K562 (cell line): Measurements from ENCODE around the gene SIGLEC7. TPM values are rescaled to one million over a fixed set of nuclear protein-coding genes. Genes with fewer than 3 reads are reported as not detected.

Experiments used
- ATAC-seq: fragments of 200-7000 bp; cut with Tn5 transposase; 3 replicates; pipeline ENCODE4 v1.9.1; 2020; ENCODE audit warnings: moderate library complexity
- BruUV-seq: library from RNA; stranded (reverse); fragments of 400-500 nt; replicated peaks from 2 replicates; lab custom pipeline; 2021; lab: Mats Ljungman, UMichigan
- CTCF ChIA-PET: fragments of 300-600 bp; formaldehyde crosslinking; extraction: SDS; loops from one replicate; lab custom pipeline; 2021; ENCODE audit warnings: low intra/inter-chr PET ratio; lab: Yijun Ruan, JAX
- POLR2A ChIA-PET: fragments of 300-600, 350-650 bp; sonication (Branson Sonifier 250); formaldehyde crosslinking; extraction: SDS; loops from one replicate; lab custom pipeline; 2021; ENCODE audit warnings: antibody characterized with exemption, inconsistent platforms; lab: Yijun Ruan, JAX
- DNase-seq, 4 experiments: peaks; one replicate each; pipeline versions ENCODE4 v3.0.0 to v3.0.0-alpha.2; 2011 to 2018; ENCODE audit warnings: low spot score in 3 of 4, mixed read lengths in 3 of 4; ENCODE audit errors: extremely low read depth in 1 of 4
- FAIRE-seq: peaks from 2 replicates; lab custom pipeline; 2011; peaks lifted over from hg19 to GRCh38; lab: Jason Lieb, UNC
- H2AFZ ChIP-seq: 2 replicates; pipeline ENCODE4 v1.6.0; 2011; ENCODE audit warnings: low read depth, low read length, control low read depth, inconsistent platforms
- H3K27ac ChIP-seq: fragments of 200-600 bp; 3 replicates; pipeline ENCODE4 v1.8.0; 2011; ENCODE audit warnings: low read depth, mild to moderate bottlenecking, control low read depth, inconsistent platforms, low read length, moderate library complexity, mixed read lengths; ENCODE audit errors: extremely low read depth
- H3K27me3 ChIP-seq, 2 experiments: fragments of 300-600 bp in 1 of 2; 2 replicates in 1 of 2; 3 replicates in 1 of 2; pipeline versions ENCODE4 v1.6.0 to v1.8.0; 2011; ENCODE audit warnings: inconsistent platforms in 2 of 2, low read length in 2 of 2, mild to moderate bottlenecking in 1 of 2, mixed read lengths in 1 of 2, moderate library complexity in 1 of 2; ENCODE audit not compliant: control insufficient read depth in 2 of 2, insufficient read depth in 2 of 2
- H3K36me3 ChIP-seq: fragments of 300-600 bp; 3 replicates; pipeline ENCODE4 v1.8.0; 2011; ENCODE audit warnings: mild to moderate bottlenecking, low read length, inconsistent platforms; ENCODE audit not compliant: control insufficient read depth, insufficient read depth
- H3K4me1 ChIP-seq, 2 experiments: fragments of 200-600 bp in 1 of 2; replicated peaks in 1 of 2; 2 replicates in 1 of 2; 3 replicates in 1 of 2; pipeline versions ENCODE4 v1.5.1 to v1.8.0; 2011; ENCODE audit warnings: inconsistent platforms in 2 of 2, low read length in 2 of 2, mild to moderate bottlenecking in 1 of 2, mixed read lengths in 1 of 2, moderate library complexity in 1 of 2; ENCODE audit not compliant: control insufficient read depth in 2 of 2, insufficient read depth in 2 of 2
- H3K4me2 ChIP-seq: 2 replicates; pipeline ENCODE4 v1.6.1; 2011; ENCODE audit warnings: low read length, control low read depth, inconsistent platforms, mixed read lengths; ENCODE audit not compliant: insufficient read depth
- H3K4me3 ChIP-seq: fragments of 200-600 bp; sonication (generic), shearing (Covaris generic); 2 replicates; pipeline ENCODE4 v1.5.1; 2016; ENCODE audit warnings: control low read depth, inconsistent platforms
- H3K79me2 ChIP-seq: fragments of 200-600 bp; 3 replicates; pipeline ENCODE4 v1.8.0; 2011; ENCODE audit warnings: low read length, inconsistent platforms; ENCODE audit not compliant: control insufficient read depth, insufficient read depth
- H3K9ac ChIP-seq, 2 experiments: 2 replicates each; pipeline versions ENCODE4 v1.6.0 to v1.6.1; 2011; ENCODE audit warnings: low read depth in 2 of 2, low read length in 2 of 2, control low read depth in 1 of 2, inconsistent platforms in 1 of 2, mild to moderate bottlenecking in 1 of 2, mixed read lengths in 1 of 2; ENCODE audit not compliant: insufficient read depth in 1 of 2
- H3K9me1 ChIP-seq: one replicate; pipeline ENCODE4 v1.6.0; 2011; ENCODE audit warnings: inconsistent platforms, mild to moderate bottlenecking, low read length, moderate library complexity; ENCODE audit not compliant: control insufficient read depth, insufficient read depth
- H3K9me3 ChIP-seq: replicated peaks from 2 replicates; pipeline ENCODE4 v1.5.1; 2011; ENCODE audit warnings: low read depth, low read length, inconsistent platforms; ENCODE audit not compliant: control insufficient read depth, insufficient read depth
- H4K20me1 ChIP-seq: replicated peaks from 2 replicates; pipeline ENCODE4 v1.6.1; 2011; ENCODE audit warnings: low read length, inconsistent platforms, mixed read lengths; ENCODE audit not compliant: control insufficient read depth, insufficient read depth
- DIDO1 ChIP-seq: fragments of 450-650 bp; IDR thresholded peaks from 2 replicates; pipeline ENCODE4 v1.6.1; 2016; ENCODE audit warnings: low read depth, missing biosample characterization, missing genetic modification characterization
- MTA2 ChIP-seq: fragments of 450-650 bp; IDR thresholded peaks from 2 replicates; pipeline ENCODE4 v1.6.1; 2016; ENCODE audit warnings: low read depth
- RNF2 ChIP-seq: sonication (generic); IDR thresholded peaks from 2 replicates; pipeline ENCODE4 v1.6.1; 2016
- WGBS: fragments of 100-300 bp; shearing (Covaris generic); methylation state at CpG from one replicate; pipeline ENCODE4 v1.1.6; 2016; ENCODE audit warnings: low coverage, mixed read lengths; ENCODE audit not compliant: insufficient coverage; ENCODE audit errors: missing lambda C conversion rate; 5-methylcytosine and 5-hydroxymethylcytosine counted together
- in situ Hi-C: fragments of 300-500 bp; cut with MboI; formaldehyde crosslinking; loops from 4 replicates; pipeline ENCODE4 v1.15.0; 2018; ENCODE audit warnings: inconsistent platforms, mixed read lengths
- intact Hi-C: fragments of 100-400 bp; cut with micrococcal nuclease; formaldehyde crosslinking; loops from 2 replicates; pipeline ENCODE4 v1.14.2; 2022
- polyA plus RNA-seq, 8 experiments: library from polyadenylated mRNA; depleted of rRNA in 4 of 8; stranded (reverse) in 5 of 8; unstranded in 3 of 8; fragments of >200 nt; fragmentation: Nextera tagmentation in 2 of 8; fragmentation: Illumina TruSeq in 1 of 8; extraction: Ambion mirVana in 2 of 8; extraction: Trizol in 1 of 8; gene quantifications; 2 replicates each; pipeline versions ENCODE4 v1.2.1 to v1.2.3, GENCODE V29; 2011 to 2014; ENCODE audit warnings: inconsistent platforms in 1 of 8, missing spikeins in 1 of 8
- total RNA-seq, 7 experiments: library from RNA; depleted of rRNA in 6 of 7; stranded (reverse); fragments of >200 nt in 6 of 7; fragmentation: Illumina TruSeq in 2 of 7; extraction: Trizol in 2 of 7; gene quantifications; 2 replicates each; pipeline versions ENCODE4 v1.2.1 to v1.2.3, GENCODE V29; 2011 to 2021; ENCODE audit warnings: low replicate concordance in 1 of 7
- TF ChIP-seq, protein P1 (sequence below): fragments of 250-450 bp; sonication (Bioruptor Pico); IDR thresholded peaks from 2 replicates; pipeline ENCODE4 v1.6.1; 2021; ENCODE audit warnings: mild to moderate bottlenecking
- TF ChIP-seq, protein P2 (sequence below): IDR thresholded peaks from 3 replicates; pipeline ENCODE4 v1.6.1; 2011; ENCODE audit warnings: borderline replicate concordance, mild to moderate bottlenecking, moderate library complexity; ENCODE audit not compliant: insufficient read length; ENCODE audit errors: extremely low read depth

SIGLEC7 gene
- total and polyA plus RNA-seq, 9 of the 15 experiments (the other 6 are each of a cell fraction or from before 2014, with no cell fraction given): 0.10 to 0.12 TPM; not detected in 7

GRCh38 chr19:51201712-51202111, 59.6 kb downstream of the SIGLEC7 start:
- 7% methylated on average over 5 of the region's 5 CpGs for WGBS
- BruUV-seq: no TSS peak

More at GRCh38 chr19:51201712-51202111, 59.6 kb downstream of the SIGLEC7 start:
- Histone ChIP-seq H2AFZ (no peak overlapping the region), H4K20me1 (no peaks in the 10 kb centered on the region), H3K79me2 (no peaks in the 10 kb centered on the region), H3K27ac (no peak overlapping the region), H3K9me3 (no peaks in the 10 kb centered on the region), H3K27me3 (peaks cover 5 to 29% of the 10 kb centered on the region in 2 experiments; a peak in 4 of 5 replicates), H3K4me2 (no peak overlapping the region), H3K9me1 (no peaks in the 10 kb centered on the region), H3K4me1 (no peaks in the 10 kb centered on the region), H3K4me3 (no peak overlapping the region), H3K36me3 (no peaks in the 10 kb centered on the region), H3K9ac (no peak overlapping the region)
- ChIA-PET POLR2A (interaction anchor here (0.5 kb wide), 1 partner anchor 312 kb away, joined by 4 read pairs; no protein-coding TSS in a partner anchor), CTCF (no interaction called here)
- TF ChIP-seq DIDO1 (tag) (no peak), RNF2 (no peak), MTA2 (no peak)
- TF ChIP-seq, protein P1, sequence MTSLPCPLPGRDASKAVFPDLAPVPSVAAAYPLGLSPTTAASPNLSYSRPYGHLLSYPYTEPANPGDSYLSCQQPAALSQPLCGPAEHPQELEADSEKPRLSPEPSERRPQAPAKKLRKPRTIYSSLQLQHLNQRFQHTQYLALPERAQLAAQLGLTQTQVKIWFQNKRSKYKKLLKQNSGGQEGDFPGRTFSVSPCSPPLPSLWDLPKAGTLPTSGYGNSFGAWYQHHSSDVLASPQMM (CRISPR knock-in tag): no peak
- TF ChIP-seq, protein P2, sequence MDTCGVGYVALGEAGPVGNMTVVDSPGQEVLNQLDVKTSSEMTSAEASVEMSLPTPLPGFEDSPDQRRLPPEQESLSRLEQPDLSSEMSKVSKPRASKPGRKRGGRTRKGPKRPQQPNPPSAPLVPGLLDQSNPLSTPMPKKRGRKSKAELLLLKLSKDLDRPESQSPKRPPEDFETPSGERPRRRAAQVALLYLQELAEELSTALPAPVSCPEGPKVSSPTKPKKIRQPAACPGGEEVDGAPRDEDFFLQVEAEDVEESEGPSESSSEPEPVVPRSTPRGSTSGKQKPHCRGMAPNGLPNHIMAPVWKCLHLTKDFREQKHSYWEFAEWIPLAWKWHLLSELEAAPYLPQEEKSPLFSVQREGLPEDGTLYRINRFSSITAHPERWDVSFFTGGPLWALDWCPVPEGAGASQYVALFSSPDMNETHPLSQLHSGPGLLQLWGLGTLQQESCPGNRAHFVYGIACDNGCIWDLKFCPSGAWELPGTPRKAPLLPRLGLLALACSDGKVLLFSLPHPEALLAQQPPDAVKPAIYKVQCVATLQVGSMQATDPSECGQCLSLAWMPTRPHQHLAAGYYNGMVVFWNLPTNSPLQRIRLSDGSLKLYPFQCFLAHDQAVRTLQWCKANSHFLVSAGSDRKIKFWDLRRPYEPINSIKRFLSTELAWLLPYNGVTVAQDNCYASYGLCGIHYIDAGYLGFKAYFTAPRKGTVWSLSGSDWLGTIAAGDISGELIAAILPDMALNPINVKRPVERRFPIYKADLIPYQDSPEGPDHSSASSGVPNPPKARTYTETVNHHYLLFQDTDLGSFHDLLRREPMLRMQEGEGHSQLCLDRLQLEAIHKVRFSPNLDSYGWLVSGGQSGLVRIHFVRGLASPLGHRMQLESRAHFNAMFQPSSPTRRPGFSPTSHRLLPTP: no peak
- in situ Hi-C loops: no loop called here
- intact Hi-C loops: no loop called here
- ATAC-seq: no peak
- DNase-seq: no peak
- no peak for FAIRE-seq

Other genes starting within 250 kb of the SIGLEC7 start
Only the 7 nearest of the 21 such genes appear.
- not detected in 2 replicates for gene KLK12, start 107.3 kb upstream of the SIGLEC7 start, total RNA-seq (2014; rRNA removed)
- gene KLK12, start 107.3 kb upstream of the SIGLEC7 start, total RNA-seq (2014; rRNA removed; fragmentation: Illumina TruSeq; extraction: Trizol): not detected in 2 replicates
- gene KLK12, start 107.3 kb upstream of the SIGLEC7 start, total RNA-seq (2015; rRNA removed; fragmentation: Illumina TruSeq; extraction: Trizol): not detected in 2 replicates
- not detected in 2 replicates for gene KLK12, start 107.3 kb upstream of the SIGLEC7 start, total RNA-seq (2021)
- gene KLK12, start 107.3 kb upstream of the SIGLEC7 start, polyA plus RNA-seq (2011; rRNA removed): not detected in 2 replicates
- gene KLK12, start 107.3 kb upstream of the SIGLEC7 start, polyA plus RNA-seq (2014; fragmentation: Illumina TruSeq; extraction: Trizol): not detected in 2 replicates
- gene KLK12, start 107.3 kb upstream of the SIGLEC7 start, polyA plus RNA-seq (2014; fragmentation: Nextera tagmentation; extraction: Ambion mirVana): not detected
- gene KLK12, start 107.3 kb upstream of the SIGLEC7 start, polyA plus RNA-seq (2014; rRNA removed): not detected in 2 replicates
- gene KLK13, start 77.2 kb upstream of the SIGLEC7 start, total RNA-seq (2014; rRNA removed): 1.3 and 2.5 TPM in 2 replicates
- gene KLK13, start 77.2 kb upstream of the SIGLEC7 start, total RNA-seq (2014; rRNA removed; fragmentation: Illumina TruSeq; extraction: Trizol): 1.5 and 1.7 TPM in 2 replicates
- gene KLK13, start 77.2 kb upstream of the SIGLEC7 start, total RNA-seq (2015; rRNA removed; fragmentation: Illumina TruSeq; extraction: Trizol): 0.64 and 0.72 TPM in 2 replicates
- gene KLK13, start 77.2 kb upstream of the SIGLEC7 start, total RNA-seq (2021): 2.8 and 4.7 TPM in 2 replicates
- 2.9 and 9.0 TPM in 2 replicates for gene KLK13, start 77.2 kb upstream of the SIGLEC7 start, polyA plus RNA-seq (2011; rRNA removed)
- 3.8 and 4.4 TPM in 2 replicates for gene KLK13, start 77.2 kb upstream of the SIGLEC7 start, polyA plus RNA-seq (2014; fragmentation: Illumina TruSeq; extraction: Trizol)
- gene KLK13, start 77.2 kb upstream of the SIGLEC7 start, polyA plus RNA-seq (2014; fragmentation: Nextera tagmentation; extraction: Ambion mirVana): 1 to 10 TPM in 1 of 2 experiments, under 1 TPM in 1; 0.84 to 2.3 TPM
- gene KLK13, start 77.2 kb upstream of the SIGLEC7 start, polyA plus RNA-seq (2014; rRNA removed): 1.3 and 2.3 TPM in 2 replicates
- not detected in 2 replicates for gene KLK14, start 59.4 kb upstream of the SIGLEC7 start, total RNA-seq (2014; rRNA removed)
- gene KLK14, start 59.4 kb upstream of the SIGLEC7 start, total RNA-seq (2014; rRNA removed; fragmentation: Illumina TruSeq; extraction: Trizol): not detected in 2 replicates
- not detected in 2 replicates for gene KLK14, start 59.4 kb upstream of the SIGLEC7 start, total RNA-seq (2015; rRNA removed; fragmentation: Illumina TruSeq; extraction: Trizol)
- not detected in 2 replicates for gene KLK14, start 59.4 kb upstream of the SIGLEC7 start, total RNA-seq (2021)
- 0.08 TPM in 1 of 2 replicates, not detected in the other for gene KLK14, start 59.4 kb upstream of the SIGLEC7 start, polyA plus RNA-seq (2011; rRNA removed)
- not detected in 2 replicates for gene KLK14, start 59.4 kb upstream of the SIGLEC7 start, polyA plus RNA-seq (2014; fragmentation: Illumina TruSeq; extraction: Trizol)
- gene KLK14, start 59.4 kb upstream of the SIGLEC7 start, polyA plus RNA-seq (2014; fragmentation: Nextera tagmentation; extraction: Ambion mirVana): not detected
- gene KLK14, start 59.4 kb upstream of the SIGLEC7 start, polyA plus RNA-seq (2014; rRNA removed): not detected in 2 replicates
- 17.7 and 21.1 TPM in 2 replicates for gene CTU1, start 33.9 kb upstream of the SIGLEC7 start, total RNA-seq (2014; rRNA removed)
- 0.80 and 1.4 TPM in 2 replicates for gene CTU1, start 33.9 kb upstream of the SIGLEC7 start, total RNA-seq (2014; rRNA removed; fragmentation: Illumina TruSeq; extraction: Trizol)
- 2.4 and 2.6 TPM in 2 replicates for gene CTU1, start 33.9 kb upstream of the SIGLEC7 start, total RNA-seq (2015; rRNA removed; fragmentation: Illumina TruSeq; extraction: Trizol)
- 18.4 and 18.7 TPM in 2 replicates for gene CTU1, start 33.9 kb upstream of the SIGLEC7 start, total RNA-seq (2021)
- gene CTU1, start 33.9 kb upstream of the SIGLEC7 start, polyA plus RNA-seq (2011; rRNA removed): 2.2 and 4.3 TPM in 2 replicates
- gene CTU1, start 33.9 kb upstream of the SIGLEC7 start, polyA plus RNA-seq (2014; fragmentation: Illumina TruSeq; extraction: Trizol): 1.5 and 1.9 TPM in 2 replicates
- gene CTU1, start 33.9 kb upstream of the SIGLEC7 start, polyA plus RNA-seq (2014; fragmentation: Nextera tagmentation; extraction: Ambion mirVana): under 1 TPM in 1 of 2 experiments, not detected in 1; 0.03 TPM
- 10.0 and 12.9 TPM in 2 replicates for gene CTU1, start 33.9 kb upstream of the SIGLEC7 start, polyA plus RNA-seq (2014; rRNA removed)
- 0.18 and 0.65 TPM in 2 replicates for gene SIGLEC9, start 17.4 kb upstream of the SIGLEC7 start, total RNA-seq (2014; rRNA removed)
- not detected in 2 replicates for gene SIGLEC9, start 17.4 kb upstream of the SIGLEC7 start, total RNA-seq (2014; rRNA removed; fragmentation: Illumina TruSeq; extraction: Trizol)
- not detected in 2 replicates for gene SIGLEC9, start 17.4 kb upstream of the SIGLEC7 start, total RNA-seq (2015; rRNA removed; fragmentation: Illumina TruSeq; extraction: Trizol)
- gene SIGLEC9, start 17.4 kb upstream of the SIGLEC7 start, total RNA-seq (2021): 0.22 TPM in 1 of 2 replicates, not detected in the other
- gene SIGLEC9, start 17.4 kb upstream of the SIGLEC7 start, polyA plus RNA-seq (2011; rRNA removed): 0.16 and 0.26 TPM in 2 replicates
- gene SIGLEC9, start 17.4 kb upstream of the SIGLEC7 start, polyA plus RNA-seq (2014; fragmentation: Illumina TruSeq; extraction: Trizol): 0.09 and 0.21 TPM in 2 replicates
- gene SIGLEC9, start 17.4 kb upstream of the SIGLEC7 start, polyA plus RNA-seq (2014; fragmentation: Nextera tagmentation; extraction: Ambion mirVana): not detected
- gene SIGLEC9, start 17.4 kb upstream of the SIGLEC7 start, polyA plus RNA-seq (2014; rRNA removed): 0.18 and 0.34 TPM in 2 replicates
- gene CD33, start 82.8 kb downstream of the SIGLEC7 start, total RNA-seq (2014; rRNA removed): 38.4 and 39.7 TPM in 2 replicates
- gene CD33, start 82.8 kb downstream of the SIGLEC7 start, total RNA-seq (2014; rRNA removed; fragmentation: Illumina TruSeq; extraction: Trizol): 42.6 and 44.4 TPM in 2 replicates
- 49.6 and 50.1 TPM in 2 replicates for gene CD33, start 82.8 kb downstream of the SIGLEC7 start, total RNA-seq (2015; rRNA removed; fragmentation: Illumina TruSeq; extraction: Trizol)
- 34.1 and 36.1 TPM in 2 replicates for gene CD33, start 82.8 kb downstream of the SIGLEC7 start, total RNA-seq (2021)
- gene CD33, start 82.8 kb downstream of the SIGLEC7 start, polyA plus RNA-seq (2011; rRNA removed): 50.7 and 122 TPM in 2 replicates
- 52.5 and 60.0 TPM in 2 replicates for gene CD33, start 82.8 kb downstream of the SIGLEC7 start, polyA plus RNA-seq (2014; fragmentation: Illumina TruSeq; extraction: Trizol)
- gene CD33, start 82.8 kb downstream of the SIGLEC7 start, polyA plus RNA-seq (2014; fragmentation: Nextera tagmentation; extraction: Ambion mirVana): 10 to 100 TPM; 79.0 to 88.6 TPM
- 39.6 and 42.5 TPM in 2 replicates for gene CD33, start 82.8 kb downstream of the SIGLEC7 start, polyA plus RNA-seq (2014; rRNA removed)
- not detected in 2 replicates for gene SIGLECL1, start 108.8 kb downstream of the SIGLEC7 start, total RNA-seq (2014; rRNA removed)
- not detected in 2 replicates for gene SIGLECL1, start 108.8 kb downstream of the SIGLEC7 start, total RNA-seq (2014; rRNA removed; fragmentation: Illumina TruSeq; extraction: Trizol)
- gene SIGLECL1, start 108.8 kb downstream of the SIGLEC7 start, total RNA-seq (2015; rRNA removed; fragmentation: Illumina TruSeq; extraction: Trizol): not detected in 2 replicates
- not detected in 2 replicates for gene SIGLECL1, start 108.8 kb downstream of the SIGLEC7 start, total RNA-seq (2021)
- gene SIGLECL1, start 108.8 kb downstream of the SIGLEC7 start, polyA plus RNA-seq (2011; rRNA removed): not detected in 2 replicates
- not detected in 2 replicates for gene SIGLECL1, start 108.8 kb downstream of the SIGLEC7 start, polyA plus RNA-seq (2014; fragmentation: Illumina TruSeq; extraction: Trizol)
- gene SIGLECL1, start 108.8 kb downstream of the SIGLEC7 start, polyA plus RNA-seq (2014; fragmentation: Nextera tagmentation; extraction: Ambion mirVana): not detected
- not detected in 2 replicates for gene SIGLECL1, start 108.8 kb downstream of the SIGLEC7 start, polyA plus RNA-seq (2014; rRNA removed)